HFF-Myc (cell line): ENCODE data around the gene ZNF512B.

ENCODE experiments used
- DNase-seq: peaks from one replicate; pipeline ENCODE4 v3.0.0-alpha.2; 2011; ENCODE audit warnings: low read depth; ENCODE audit errors: extremely low read depth
- H3K4me3 ChIP-seq: replicated peaks from 2 replicates; pipeline ENCODE4 v1.5.1; 2011; ENCODE audit warnings: low read depth, mild to moderate bottlenecking, control low read depth, low read length
- TF ChIP-seq, protein P1 (sequence below): IDR thresholded peaks from 2 replicates; pipeline ENCODE4 v1.5.1; 2012; ENCODE audit warnings: mild to moderate bottlenecking, low read depth, low read length, control low read depth; ENCODE audit errors: missing control alignments

The ZNF512B gene

GRCh38 chr20:63959699-63960075, 10.0 kb downstream of the ZNF512B start:
- no peak for DNase-seq
- TF ChIP-seq, protein P1, sequence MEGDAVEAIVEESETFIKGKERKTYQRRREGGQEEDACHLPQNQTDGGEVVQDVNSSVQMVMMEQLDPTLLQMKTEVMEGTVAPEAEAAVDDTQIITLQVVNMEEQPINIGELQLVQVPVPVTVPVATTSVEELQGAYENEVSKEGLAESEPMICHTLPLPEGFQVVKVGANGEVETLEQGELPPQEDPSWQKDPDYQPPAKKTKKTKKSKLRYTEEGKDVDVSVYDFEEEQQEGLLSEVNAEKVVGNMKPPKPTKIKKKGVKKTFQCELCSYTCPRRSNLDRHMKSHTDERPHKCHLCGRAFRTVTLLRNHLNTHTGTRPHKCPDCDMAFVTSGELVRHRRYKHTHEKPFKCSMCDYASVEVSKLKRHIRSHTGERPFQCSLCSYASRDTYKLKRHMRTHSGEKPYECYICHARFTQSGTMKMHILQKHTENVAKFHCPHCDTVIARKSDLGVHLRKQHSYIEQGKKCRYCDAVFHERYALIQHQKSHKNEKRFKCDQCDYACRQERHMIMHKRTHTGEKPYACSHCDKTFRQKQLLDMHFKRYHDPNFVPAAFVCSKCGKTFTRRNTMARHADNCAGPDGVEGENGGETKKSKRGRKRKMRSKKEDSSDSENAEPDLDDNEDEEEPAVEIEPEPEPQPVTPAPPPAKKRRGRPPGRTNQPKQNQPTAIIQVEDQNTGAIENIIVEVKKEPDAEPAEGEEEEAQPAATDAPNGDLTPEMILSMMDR: no peak
- H3K4me3 ChIP-seq: no peak overlapping the region

DNA sequence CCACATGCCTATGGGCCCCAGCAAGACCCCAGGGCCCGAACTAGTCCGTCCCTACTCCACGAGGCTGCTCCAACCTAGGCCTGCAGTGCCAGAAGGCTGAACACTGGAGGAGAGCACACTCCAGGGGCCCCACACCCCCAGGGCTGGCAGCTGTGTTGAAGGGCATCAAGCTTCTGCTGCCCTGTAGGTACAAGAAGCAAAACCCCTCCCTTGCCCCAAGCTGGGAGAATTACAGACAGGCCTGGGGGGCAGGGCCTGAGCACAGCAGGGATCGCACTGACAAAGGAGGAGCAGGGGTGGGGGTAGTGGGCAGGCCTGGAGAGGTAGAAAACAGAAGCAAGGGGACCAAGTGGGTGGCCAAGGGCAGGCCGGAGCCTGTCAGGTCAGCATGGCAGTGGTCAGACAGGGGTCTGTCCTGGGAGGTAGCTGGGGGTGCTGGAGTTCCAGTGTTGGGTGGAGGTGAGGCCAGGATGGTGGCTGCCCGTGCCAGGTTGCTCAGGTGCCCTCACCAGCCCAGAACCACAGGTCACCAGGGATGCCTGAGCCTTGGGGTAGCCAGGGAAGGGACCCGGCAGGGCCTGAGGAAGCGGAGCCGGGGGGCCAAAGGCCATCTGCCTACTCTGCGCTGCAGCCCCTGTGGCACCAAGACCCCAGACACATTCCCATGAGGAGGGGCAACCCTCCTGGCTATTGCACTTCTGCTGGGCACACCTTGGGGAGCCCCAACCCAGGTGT, 10.6 kb downstream of the ZNF512B start:
- H3K4me3 ChIP-seq: no peak overlapping the region
- DNase-seq: no peak
- TF ChIP-seq, protein P1: no peak

GRCh38 chr20:63958471-63958870, 11.3 kb downstream of the ZNF512B start:
- TF ChIP-seq, protein P1: no peak
- no peak for DNase-seq
- H3K4me3 ChIP-seq: no peak overlapping the region

- DNase-seq: no peak
- peak overlapping the region; percentile 95 for H3K4me3 ChIP-seq
- TF ChIP-seq, protein P1: no peak
Observed at GRCh38 chr20:63957690-63958441, 11.9 kb downstream of the ZNF512B start.

DNA sequence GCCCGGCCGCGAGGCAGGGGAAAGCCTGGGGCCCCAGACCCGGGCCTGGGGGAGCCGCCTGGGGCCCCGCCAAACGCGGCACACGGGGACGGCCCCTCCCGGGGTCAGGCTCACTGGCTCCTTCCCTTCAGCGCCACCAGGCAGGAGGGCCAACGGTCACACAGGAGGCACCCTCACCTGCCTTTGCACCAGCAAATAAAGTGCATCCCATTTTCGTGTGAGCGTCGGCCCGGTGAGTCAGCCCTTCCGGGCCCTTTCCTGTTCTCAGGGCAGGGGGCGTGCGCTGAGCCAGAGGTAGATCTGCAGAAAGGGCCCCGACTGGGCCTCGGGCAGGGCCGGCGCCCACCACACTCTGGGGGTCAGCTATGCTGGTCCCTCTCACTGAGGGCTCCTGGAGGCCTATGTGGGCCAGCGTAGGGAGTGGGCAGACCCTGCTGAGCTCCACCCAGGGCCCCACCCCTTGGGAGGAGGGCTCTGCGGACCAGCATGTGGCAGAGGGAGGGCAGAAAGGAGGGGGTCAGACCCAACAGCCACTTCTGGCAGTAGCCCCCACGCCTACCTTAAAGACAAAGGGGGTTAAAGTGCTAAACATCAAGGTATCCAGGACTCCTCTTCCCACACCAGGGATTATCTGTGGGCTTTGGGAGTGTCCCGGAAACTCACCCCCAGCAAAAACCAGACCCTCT, 12.6 kb downstream of the ZNF512B start:
- TF ChIP-seq, protein P1: no peak
- peak; percentile 39 for DNase-seq
- H3K4me3 ChIP-seq: peak overlapping the region; percentile 95

GRCh38 chr20:63956664-63957003, 13.1 kb downstream of the ZNF512B start:
- TF ChIP-seq, protein P1: no peak
- no peak for DNase-seq
- H3K4me3 ChIP-seq: peak overlapping the region; percentile 95
